H1 (cell line): ENCODE results near the gene CALHM5. TPM values are rescaled to one million over a fixed set of nuclear protein-coding genes. Genes with fewer than 3 reads are reported as not detected.

Experiments
- CTCF ChIA-PET: fragments of 300-600 bp; sonication (Branson Sonifier 250); formaldehyde crosslinking; loops from one replicate; lab custom pipeline; 2021; ENCODE audit not compliant: partially characterized antibody; lab: Charles Lee
- POLR2A ChIA-PET: fragments of 300-600 bp; sonication (Branson Sonifier 250); formaldehyde crosslinking; loops from one replicate; lab custom pipeline; 2021; ENCODE audit warnings: inconsistent platforms; ENCODE audit not compliant: partially characterized antibody; lab: Charles Lee
- DNase-seq, 2 experiments: peaks; one replicate each; pipeline versions ENCODE4 v3.0.0 to v3.0.0-alpha.2; 2010 to 2022; ENCODE audit warnings: low spot score in 2 of 2, low read depth in 1 of 2, mixed read lengths in 1 of 2
- FAIRE-seq: peaks from 2 replicates; lab custom pipeline; 2011; peaks lifted over from hg19 to GRCh38; lab: Jason Lieb, UNC
- H2AFZ ChIP-seq: 2 replicates; pipeline ENCODE4 v1.8.1; 2012; ENCODE audit warnings: low read length, inconsistent platforms
- H2AK5ac ChIP-seq: 2 replicates; pipeline ENCODE4 v1.6.1; 2013; ENCODE audit warnings: low read depth, low read length
- H2BK120ac ChIP-seq: replicated peaks from 2 replicates; pipeline ENCODE3; 2013; ENCODE audit warnings: low read depth, low read length, inconsistent platforms
- H2BK12ac ChIP-seq: 2 replicates; pipeline ENCODE4 v1.6.1; 2013; ENCODE audit warnings: low read depth, low read length
- H2BK15ac ChIP-seq: 2 replicates; pipeline ENCODE4 v1.6.1; 2013; ENCODE audit warnings: low read length
- H2BK20ac ChIP-seq: 2 replicates; pipeline ENCODE4 v1.6.1; 2013; ENCODE audit warnings: low read length
- H2BK5ac ChIP-seq: 2 replicates; pipeline ENCODE4 v1.6.1; 2013; ENCODE audit warnings: low read depth, low read length
- H3K14ac ChIP-seq: 2 replicates; pipeline ENCODE4 v1.6.1; 2013; ENCODE audit warnings: inconsistent platforms; ENCODE audit not compliant: insufficient read length
- H3K18ac ChIP-seq: 2 replicates; pipeline ENCODE4 v1.6.1; 2013; ENCODE audit warnings: low read length; ENCODE audit errors: extremely low read depth
- H3K23ac ChIP-seq: 2 replicates; pipeline ENCODE4 v1.6.1; 2013; ENCODE audit warnings: inconsistent platforms; ENCODE audit not compliant: insufficient read length
- H3K23me2 ChIP-seq: 2 replicates; pipeline ENCODE4 v1.6.1; 2013; ENCODE audit warnings: low read depth, low read length
- H3K27ac ChIP-seq: 2 replicates; pipeline ENCODE4 v1.6.1; 2011; ENCODE audit warnings: low read depth, low read length, inconsistent platforms
- H3K27me3 ChIP-seq, 4 experiments: replicated peaks in 1 of 4; 1 replicate in 1 of 4; 2 replicates in 3 of 4; pipeline versions ENCODE4 v1.6.1 to v1.8.1; 2011 to 2013; ENCODE audit warnings: low read length in 3 of 4, mild to moderate bottlenecking in 3 of 4, inconsistent platforms in 2 of 4, mixed read lengths in 2 of 4, moderate library complexity in 1 of 4; ENCODE audit not compliant: control insufficient read depth in 3 of 4, insufficient read depth in 3 of 4; ENCODE audit errors: extremely low read depth in 1 of 4
- H3K36me3 ChIP-seq, 4 experiments: 2 replicates each; pipeline versions ENCODE4 v1.6.1 to v1.8.1; 2011 to 2013; ENCODE audit warnings: mild to moderate bottlenecking in 4 of 4, low read length in 3 of 4, moderate library complexity in 2 of 4, control low read depth in 1 of 4, inconsistent platforms in 1 of 4; ENCODE audit not compliant: insufficient read depth in 4 of 4, control insufficient read depth in 2 of 4
- H3K4ac ChIP-seq: replicated peaks from 2 replicates; pipeline ENCODE3; 2013; ENCODE audit warnings: low read length, low read depth, mixed read lengths, inconsistent platforms; ENCODE audit not compliant: insufficient read length
- H3K4me1 ChIP-seq, 4 experiments: replicated peaks in 1 of 4; 1 replicate in 1 of 4; 2 replicates in 3 of 4; pipeline versions ENCODE4 v1.6.1 to v1.8.1; 2011 to 2013; ENCODE audit warnings: low read length in 3 of 4, inconsistent platforms in 2 of 4, mixed read lengths in 1 of 4; ENCODE audit not compliant: insufficient read depth in 4 of 4, control insufficient read depth in 3 of 4
- H3K4me2 ChIP-seq, 2 experiments: 2 replicates each; pipeline versions ENCODE4 v1.6.1 to v1.8.1; 2011 to 2013; ENCODE audit warnings: low read depth in 2 of 2, low read length in 2 of 2, control low read depth in 1 of 2, inconsistent platforms in 1 of 2, mild to moderate bottlenecking in 1 of 2; ENCODE audit not compliant: insufficient read depth in 1 of 2
- H3K4me3 ChIP-seq, 4 experiments: fragments of 200-600, 300-600 bp in 1 of 4; sonication (generic), shearing (Covaris generic), sonication (Bioruptor Twin) in 1 of 4; 2 replicates each; pipeline versions ENCODE4 v1.5.1 to v1.8.1; 2011 to 2016; ENCODE audit warnings: low read length in 4 of 4, low read depth in 3 of 4, control low read depth in 2 of 4, inconsistent platforms in 2 of 4, mild to moderate bottlenecking in 2 of 4, mixed read lengths in 1 of 4, moderate library complexity in 1 of 4; ENCODE audit not compliant: insufficient read depth in 2 of 4; ENCODE audit errors: extremely low read depth in 1 of 4
- H3K56ac ChIP-seq: replicated peaks from 2 replicates; pipeline ENCODE3; 2013; ENCODE audit warnings: low read depth, mild to moderate bottlenecking, mixed read lengths, low read length, inconsistent platforms; ENCODE audit not compliant: insufficient read length
- H3K79me1 ChIP-seq: 2 replicates; pipeline ENCODE4 v1.6.1; 2013; ENCODE audit warnings: low read depth, low read length, control low read depth
- H3K79me2 ChIP-seq, 2 experiments: 2 replicates each; pipeline versions ENCODE4 v1.6.1 to v1.8.1; 2012 to 2013; ENCODE audit warnings: low read length in 2 of 2, mild to moderate bottlenecking in 2 of 2, inconsistent platforms in 1 of 2; ENCODE audit not compliant: insufficient read depth in 2 of 2, control insufficient read depth in 1 of 2
- H3K9ac ChIP-seq, 4 experiments: replicated peaks in 1 of 4; 1 replicate in 1 of 4; 2 replicates in 3 of 4; pipeline versions ENCODE4 v1.6.1 to v1.8.1; 2011 to 2013; ENCODE audit warnings: low read depth in 3 of 4, low read length in 3 of 4, control low read depth in 2 of 4, mild to moderate bottlenecking in 2 of 4, moderate library complexity in 2 of 4, inconsistent platforms in 1 of 4; ENCODE audit errors: extremely low read depth in 1 of 4
- H3K9me3 ChIP-seq, 2 experiments: 2 replicates each; pipeline versions ENCODE4 v1.6.1 to v1.8.1; 2012 to 2013; ENCODE audit warnings: mild to moderate bottlenecking in 2 of 2, moderate library complexity in 2 of 2, control low read depth in 1 of 2, inconsistent platforms in 1 of 2, low read depth in 1 of 2, low read length in 1 of 2, mixed read lengths in 1 of 2; ENCODE audit not compliant: insufficient read depth in 2 of 2
- H4K20me1 ChIP-seq, 2 experiments: replicated peaks in 1 of 2; 2 replicates each; pipeline versions ENCODE3 to v1.8.1; 2011 to 2013; ENCODE audit warnings: inconsistent platforms in 2 of 2, low read length in 2 of 2, mild to moderate bottlenecking in 1 of 2; ENCODE audit not compliant: insufficient read depth in 2 of 2, control insufficient read depth in 1 of 2
- H4K5ac ChIP-seq: 2 replicates; pipeline ENCODE4 v1.6.1; 2013; ENCODE audit warnings: low read length, low read depth, mixed read lengths, inconsistent platforms; ENCODE audit not compliant: insufficient read length
- H4K8ac ChIP-seq: 2 replicates; pipeline ENCODE4 v1.8.0; 2013; ENCODE audit warnings: mild to moderate bottlenecking, moderate library complexity, low read length, inconsistent platforms; ENCODE audit not compliant: insufficient read depth; ENCODE audit errors: extremely low read depth
- H4K91ac ChIP-seq: replicated peaks from 2 replicates; pipeline ENCODE3; 2013; ENCODE audit warnings: low read length, mixed read lengths, inconsistent platforms; ENCODE audit not compliant: insufficient read length
- CHD1 ChIP-seq: IDR thresholded peaks from 2 replicates; pipeline ENCODE4 v1.6.1; 2012; ENCODE audit warnings: low read depth, low read length, improper control_type of control experiment
- HDAC6 ChIP-seq: IDR thresholded peaks from one replicate; pipeline ENCODE4 v1.7.1; 2012; ENCODE audit warnings: low read depth, mild to moderate bottlenecking, inconsistent platforms, low read length, moderate library complexity
- SRF ChIP-seq: IDR thresholded peaks from 2 replicates; pipeline ENCODE4 v1.6.1; 2011; ENCODE audit warnings: mild to moderate bottlenecking, low read depth, low read length, moderate library complexity
- SUZ12 ChIP-seq: fragments of 200-600 bp; sonication (generic); IDR thresholded peaks from 2 replicates; pipeline ENCODE4 v1.6.1; 2012; ENCODE audit warnings: mild to moderate bottlenecking, inconsistent platforms, low read length, moderate library complexity, mixed read lengths
- TBP ChIP-seq: IDR thresholded peaks from 2 replicates; pipeline ENCODE4 v1.6.1; 2011; ENCODE audit warnings: low read depth, low read length, improper control_type of control experiment
- TCF12 ChIP-seq: IDR thresholded peaks from 2 replicates; pipeline ENCODE4 v1.6.1; 2011; ENCODE audit warnings: low read depth, mild to moderate bottlenecking, low read length
- YY1 ChIP-seq: IDR thresholded peaks from 2 replicates; pipeline ENCODE4 v1.6.1; 2011; ENCODE audit warnings: low read depth, mild to moderate bottlenecking, low read length
- WGBS, 2 experiments: shearing (Covaris generic) in 1 of 2; methylation state at CpG; one replicate each; pipeline versions ENCODE4 v1.1.6 to v1.1.7; 2013 to 2015; ENCODE audit warnings: low lambda C conversion rate in 2 of 2, mixed read lengths in 2 of 2, inconsistent platforms in 1 of 2, low coverage in 1 of 2, missing lambda C conversion rate in 1 of 2; ENCODE audit not compliant: insufficient replicate concordance in 2 of 2, insufficient coverage in 1 of 2, insufficient read length in 1 of 2; ENCODE audit errors: extremely low coverage in 1 of 2, missing lambda C conversion rate in 1 of 2; 5-methylcytosine and 5-hydroxymethylcytosine counted together
- polyA plus RNA-seq, 7 experiments: library from polyadenylated mRNA; depleted of rRNA in 3 of 7; stranded (reverse) in 5 of 7; unstranded in 2 of 7; fragments of >200 nt in 5 of 7; fragments of 200-250 nt in 2 of 7; gene quantifications; 1 replicate in 5 of 7; 2 replicates in 1 of 7; 4 replicates in 1 of 7; pipeline versions ENCODE4 v1.2.1 to v1.2.3, GENCODE V29; 2011 to 2013; ENCODE audit warnings: missing spikeins in 2 of 7, mixed read lengths in 2 of 7
- total RNA-seq: library from RNA; stranded (reverse); fragmentation: NEBNext Ultra II Directional; extraction: Animal tissue kit (Norgen Biotek cat#: 25700); gene quantifications from 2 replicates; pipeline ENCODE4 v1.2.1, GENCODE V29; 2021

CALHM5 gene
- total and polyA plus RNA-seq, 2 of the 8 experiments (the other 6 are each of a cell fraction or from before 2014, with no cell fraction given), result 0.05 to 0.09 TPM

- Histone ChIP-seq H4K91ac (no peak overlapping the region), H2BK12ac (peak overlapping the region; percentile 53; the same call in 1 of the 2 replicates), H4K5ac (no peak overlapping the region), H2BK5ac (no peak overlapping the region), H3K9ac (no peak overlapping the region), H3K4ac (peak overlapping the region; percentile 17), H3K4me3 (no peak overlapping the region), H3K27me3 (peaks cover 0 to 1% (median 0%) of the 10 kb centered on the region in 4 experiments; a peak in 1 of 7 replicates), H3K23me2 (no peaks in the 10 kb centered on the region), H2BK15ac (peak overlapping the region; percentile 25; the same call in 1 of the 2 replicates), H2BK20ac (no peak overlapping the region), H3K9me3 (no peaks in the 10 kb centered on the region), H3K56ac (no peak overlapping the region), H2BK120ac (no peak overlapping the region), H2AFZ (peak overlapping the region; percentile 94), H4K20me1 (no peaks in the 10 kb centered on the region), H3K4me2 (no peak overlapping the region), H3K79me1 (no peaks in the 10 kb centered on the region), H2AK5ac (no peak overlapping the region), H3K36me3 (no peaks in the 10 kb centered on the region), H3K27ac (peak overlapping the region; percentile 31; the same call in 1 of the 2 replicates), H3K79me2 (no peaks in the 10 kb centered on the region), H3K4me1 (peaks cover 0 to 11% (median 4%) of the 10 kb centered on the region in 4 experiments; a peak in 4 of 7 replicates), H3K23ac (no peak overlapping the region), H3K14ac (no peak overlapping the region), H3K18ac (no peak overlapping the region; the same call in 1 of the 2 replicates), H4K8ac (no peak overlapping the region)
- TF ChIP-seq TBP (no peak), SUZ12 (no peak), SRF (no peak), HDAC6 (no peak), YY1 (no peak), CHD1 (no peak), TCF12 (no peak)
- FAIRE-seq (no peak), DNase-seq (no peak)
- ChIA-PET CTCF (interaction anchor here (0.6 to 6.0 kb wide), 31 partner anchors 8 to 499 kb away, joined by 3 to 60 read pairs (median 4); no protein-coding TSS in a partner anchor), POLR2A (interaction anchor here (1.2 kb wide), 1 partner anchor 225 kb away, joined by 3 read pairs; no protein-coding TSS in a partner anchor)
- WGBS, 2 experiments, result 82% methylated on average over 4 of the region's 4 CpGs; no CpG with 5 or more reads in 1 of the 2 experiments
Measured at GRCh38 chr6:116512111-116512559, 696 bp downstream of the CALHM5 start.
